ENCODE data around the gene YTHDF1. TPM values are rescaled to one million over a fixed set of nuclear protein-coding genes. Genes with fewer than 3 reads are reported as not detected.

Gene YTHDF1
- total and polyA plus RNA-seq, 2 donors (not counting 1 experiment from before 2014, with no cell fraction given), result 25.3 to 40.5 TPM

DNA sequence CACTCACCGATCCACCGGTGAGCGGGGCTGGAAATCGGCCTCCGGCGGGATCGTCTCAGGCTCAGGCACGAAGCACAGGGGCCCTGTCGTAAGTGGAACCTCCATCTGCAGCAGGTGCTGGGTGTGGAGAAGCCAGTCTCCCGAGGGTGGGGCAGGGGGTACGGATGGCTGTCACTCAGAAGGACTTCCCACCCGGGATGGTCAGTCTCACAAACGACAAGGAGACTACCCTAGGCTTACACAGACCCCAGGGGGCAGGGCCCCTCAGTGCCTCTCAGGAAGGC, 27.8 kb downstream of the YTHDF1 start:
- WGBS (ENCODE audit: insufficient coverage), result 92% methylated on average over 13 of the region's 13 CpGs

DNA sequence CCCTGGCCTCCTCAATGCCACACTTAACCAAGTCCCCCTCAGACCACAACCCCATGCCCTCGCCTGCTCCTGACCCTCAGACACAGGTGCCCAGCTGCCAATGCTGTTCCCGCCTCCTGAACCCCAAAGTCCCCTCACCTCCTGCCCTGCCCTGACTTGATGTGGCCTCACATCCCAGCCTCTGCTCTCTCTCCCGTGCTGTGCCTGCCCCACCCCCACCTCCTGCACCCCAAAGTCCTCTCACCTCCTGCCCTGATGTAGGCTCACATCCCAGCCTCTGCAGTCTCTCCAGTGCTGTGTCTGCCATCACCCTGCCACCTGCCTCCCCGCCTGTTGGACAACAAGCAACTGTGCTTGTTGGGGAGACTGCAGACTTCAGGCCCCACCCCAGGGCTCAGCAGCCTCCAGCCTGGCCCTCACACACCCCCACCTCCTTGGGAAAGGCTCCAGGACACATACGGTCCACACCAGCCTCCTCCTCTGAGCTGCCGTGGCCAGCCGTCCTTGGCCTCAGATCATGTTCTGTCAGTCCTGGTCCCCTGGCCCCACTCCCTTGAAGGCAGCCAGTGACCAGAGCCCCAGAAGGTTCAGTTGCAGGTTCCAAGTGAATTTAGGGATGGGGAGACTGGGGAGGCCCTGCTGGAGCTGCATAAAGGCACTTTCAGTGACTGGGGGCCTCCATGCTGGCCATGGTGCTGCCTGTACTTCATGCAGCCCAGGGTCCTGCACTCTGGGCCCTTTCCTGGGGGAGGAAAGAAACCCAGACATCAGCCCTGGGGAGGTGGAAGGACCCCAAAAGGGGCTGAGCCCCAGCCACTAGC, 28.4 kb downstream of the YTHDF1 start:
- POLR2A ChIA-PET, result no interaction called here
- H3K4me1 Mint-ChIP-seq, result no peaks in the 10 kb centered on the region

More for the DNA sequence above, 27.8 kb downstream of the YTHDF1 start:
- Mint-ChIP-seq H3K27ac (no peak overlapping the region), H3K4me3 (no peak overlapping the region), H3K9me3 (ENCODE audit: insufficient read depth) (no peaks in the 10 kb centered on the region), H3K27me3 (peaks cover 6% of the 10 kb centered on the region), H3K4me1 (no peaks in the 10 kb centered on the region)
- CTCF ChIA-PET, result no interaction called here
- H3K9me3 ChIP-seq (ENCODE audit: control extremely low read depth in 1 of 3, control insufficient read depth in 2 of 3, insufficient read depth in 1 of 3, low read length in 2 of 3), result no peaks in the 10 kb centered on the region
- no peak for ATAC-seq (ENCODE audit: low read depth)
- no peak for TF ChIP-seq EZH2 (IDR thresholded peaks at IDR 0.05; ENCODE audit: borderline replicate concordance, insufficient read depth, low read depth, low read length, poor library complexity, severe bottlenecking)
- TF ChIP-seq, protein P1, sequence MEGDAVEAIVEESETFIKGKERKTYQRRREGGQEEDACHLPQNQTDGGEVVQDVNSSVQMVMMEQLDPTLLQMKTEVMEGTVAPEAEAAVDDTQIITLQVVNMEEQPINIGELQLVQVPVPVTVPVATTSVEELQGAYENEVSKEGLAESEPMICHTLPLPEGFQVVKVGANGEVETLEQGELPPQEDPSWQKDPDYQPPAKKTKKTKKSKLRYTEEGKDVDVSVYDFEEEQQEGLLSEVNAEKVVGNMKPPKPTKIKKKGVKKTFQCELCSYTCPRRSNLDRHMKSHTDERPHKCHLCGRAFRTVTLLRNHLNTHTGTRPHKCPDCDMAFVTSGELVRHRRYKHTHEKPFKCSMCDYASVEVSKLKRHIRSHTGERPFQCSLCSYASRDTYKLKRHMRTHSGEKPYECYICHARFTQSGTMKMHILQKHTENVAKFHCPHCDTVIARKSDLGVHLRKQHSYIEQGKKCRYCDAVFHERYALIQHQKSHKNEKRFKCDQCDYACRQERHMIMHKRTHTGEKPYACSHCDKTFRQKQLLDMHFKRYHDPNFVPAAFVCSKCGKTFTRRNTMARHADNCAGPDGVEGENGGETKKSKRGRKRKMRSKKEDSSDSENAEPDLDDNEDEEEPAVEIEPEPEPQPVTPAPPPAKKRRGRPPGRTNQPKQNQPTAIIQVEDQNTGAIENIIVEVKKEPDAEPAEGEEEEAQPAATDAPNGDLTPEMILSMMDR (IDR thresholded peaks at IDR 0.05), result no peak
- intact Hi-C loops (cut with micrococcal nuclease), result no loop called here
- POLR2A ChIA-PET, result no interaction called here
- H3K79me2 ChIP-seq (ENCODE audit: control insufficient read depth, insufficient read depth, low read length), result peaks cover 5% of the 10 kb centered on the region
- no peaks in the 10 kb centered on the region for H4K20me1 ChIP-seq (ENCODE audit: control insufficient read depth, insufficient read depth, low read length, poor library complexity, severe bottlenecking)
- H3K36me3 ChIP-seq (replicated peaks in 1 of 2; ENCODE audit: control extremely low read depth in 1 of 2, control insufficient read depth in 1 of 2, extremely low read depth in 1 of 2, insufficient read depth in 2 of 2, low read length in 1 of 2), result no peaks in the 10 kb centered on the region
- no peak overlapping the region for H3K27ac ChIP-seq (ENCODE audit: low read length in 2 of 2)
- no peak overlapping the region for H3K4me2 ChIP-seq (replicated peaks; ENCODE audit: low read depth, low read length, poor library complexity, severe bottlenecking)
- H3K27me3 ChIP-seq (replicated peaks in 1 of 4; ENCODE audit: control extremely low read depth in 1 of 4, control insufficient read depth in 3 of 4, insufficient read depth in 4 of 4, low read length in 3 of 4), result peaks cover 0 to 3% (median 0%) of the 10 kb centered on the region in 4 experiments
- DNase-seq, result no peak
- H2AFZ ChIP-seq (ENCODE audit: insufficient read depth, low read depth, low read length, poor library complexity, severe bottlenecking), result no peak overlapping the region
- no peak overlapping the region for H3K4me3 ChIP-seq (ENCODE audit: control extremely low read depth in 1 of 5, extremely low read depth in 1 of 5, insufficient read depth in 1 of 5, low read depth in 2 of 5, low read length in 4 of 5)
- no peaks in the 10 kb centered on the region for H3K4me1 ChIP-seq (ENCODE audit: control insufficient read depth in 2 of 2, insufficient read depth in 2 of 2, low read length in 2 of 2)
- no peak overlapping the region for H3K9ac ChIP-seq (ENCODE audit: low read length)

More for the DNA sequence above, 28.4 kb downstream of the YTHDF1 start:
- CTCF ChIA-PET, result no interaction called here
- Histone ChIP-seq H4K20me1 (ENCODE audit: control insufficient read depth, insufficient read depth, low read length, poor library complexity, severe bottlenecking) (no peaks in the 10 kb centered on the region), H2AFZ (ENCODE audit: insufficient read depth, low read depth, low read length, poor library complexity, severe bottlenecking) (no peak overlapping the region), H3K4me1 (ENCODE audit: control insufficient read depth in 2 of 2, insufficient read depth in 2 of 2, low read length in 2 of 2) (no peaks in the 10 kb centered on the region), H3K36me3 (replicated peaks in 1 of 2; ENCODE audit: control extremely low read depth in 1 of 2, control insufficient read depth in 1 of 2, extremely low read depth in 1 of 2, insufficient read depth in 2 of 2, low read length in 1 of 2) (no peaks in the 10 kb centered on the region), H3K79me2 (ENCODE audit: control insufficient read depth, insufficient read depth, low read length) (no peaks in the 10 kb centered on the region), H3K9me3 (ENCODE audit: control extremely low read depth in 1 of 3, control insufficient read depth in 2 of 3, insufficient read depth in 1 of 3, low read length in 2 of 3) (no peaks in the 10 kb centered on the region), H3K27me3 (replicated peaks in 1 of 4; ENCODE audit: control extremely low read depth in 1 of 4, control insufficient read depth in 3 of 4, insufficient read depth in 4 of 4, low read length in 3 of 4) (peaks cover 0 to 9% (median under 1%) of the 10 kb centered on the region in 4 experiments), H3K4me2 (replicated peaks; ENCODE audit: low read depth, low read length, poor library complexity, severe bottlenecking) (no peak overlapping the region), H3K27ac (ENCODE audit: low read length in 2 of 2) (no peak overlapping the region), H3K4me3 (ENCODE audit: control extremely low read depth in 1 of 5, extremely low read depth in 1 of 5, insufficient read depth in 1 of 5, low read depth in 2 of 5, low read length in 4 of 5) (no peak overlapping the region), H3K9ac (ENCODE audit: low read length) (no peak overlapping the region)
- H3K27ac Mint-ChIP-seq, result no peak overlapping the region
- TF ChIP-seq, protein P1 (IDR thresholded peaks at IDR 0.05), result no peak
- TF ChIP-seq EZH2 (IDR thresholded peaks at IDR 0.05; ENCODE audit: borderline replicate concordance, insufficient read depth, low read depth, low read length, poor library complexity, severe bottlenecking), result no peak
- peaks cover 6% of the 10 kb centered on the region for H3K27me3 Mint-ChIP-seq
- no peak for ATAC-seq (ENCODE audit: low read depth)
- no peaks in the 10 kb centered on the region for H3K9me3 Mint-ChIP-seq (ENCODE audit: insufficient read depth)
- no peak for DNase-seq
- WGBS (ENCODE audit: insufficient coverage), result 82% methylated on average over 6 of the region's 7 CpGs
- intact Hi-C loops (cut with micrococcal nuclease), result no loop called here
- no peak overlapping the region for H3K4me3 Mint-ChIP-seq
